HepG2 (cell line): ENCODE data around the gene VTI1B. TPM values are rescaled to one million over a fixed set of nuclear protein-coding genes. Genes with fewer than 3 reads are reported as not detected.

Source experiments
- ATAC-seq: fragments of 200-7000 bp; cut with Tn5 transposase; 3 replicates; pipeline ENCODE4 v1.9.1; 2020; ENCODE audit warnings: mild to moderate bottlenecking, moderate library complexity
- BruUV-seq: library from RNA; stranded (reverse); fragments of 400-500 nt; replicated peaks from 2 replicates; lab custom pipeline; 2021; lab: Mats Ljungman, UMichigan
- CTCF ChIA-PET: fragments of 300-600 bp; formaldehyde crosslinking; extraction: SDS; loops from one replicate; lab custom pipeline; 2021; ENCODE audit warnings: low total read pairs, inconsistent platforms, low intra/inter-chr PET ratio; lab: Yijun Ruan, JAX
- POLR2A ChIA-PET: fragments of 350-600 bp; sonication (Branson Sonifier 250); formaldehyde crosslinking; loops from one replicate; lab custom pipeline; 2020; ENCODE audit warnings: antibody characterized with exemption, inconsistent platforms; lab: Yijun Ruan, JAX
- DNase-seq: peaks from one replicate; pipeline ENCODE4 v3.0.0-alpha.2; 2015; ENCODE audit warnings: low spot score
- FAIRE-seq: peaks from 3 replicates; lab custom pipeline; 2011; peaks lifted over from hg19 to GRCh38; lab: Jason Lieb, UNC
- H2AFZ ChIP-seq: one replicate; pipeline ENCODE4 v1.6.1; 2011; ENCODE audit warnings: low read length, inconsistent platforms
- H3K27ac ChIP-seq: fragments of 300-600 bp; 3 replicates; pipeline ENCODE4 v1.8.0; 2011; ENCODE audit warnings: mixed run types, mild to moderate bottlenecking, mixed read lengths, low read length, inconsistent platforms; ENCODE audit not compliant: insufficient read depth; ENCODE audit errors: extremely low read length
- H3K27me3 ChIP-seq, 2 experiments: fragments of 200-600 bp in 1 of 2; 2 replicates in 1 of 2; 3 replicates in 1 of 2; pipeline versions ENCODE4 v1.6.0 to v1.8.0; 2011; ENCODE audit warnings: low read length in 2 of 2, mild to moderate bottlenecking in 2 of 2, moderate library complexity in 2 of 2, inconsistent platforms in 1 of 2; ENCODE audit not compliant: insufficient read depth in 2 of 2, control insufficient read depth in 1 of 2
- H3K36me3 ChIP-seq, 2 experiments: fragments of 200-600 bp in 1 of 2; replicated peaks in 1 of 2; 2 replicates in 1 of 2; 3 replicates in 1 of 2; pipeline versions ENCODE4 v1.5.1 to v1.8.0; 2011; ENCODE audit warnings: low read length in 2 of 2, inconsistent platforms in 1 of 2; ENCODE audit not compliant: insufficient read depth in 2 of 2, control insufficient read depth in 1 of 2
- H3K4me1 ChIP-seq: 2 replicates; pipeline ENCODE4 v1.5.1; 2012; ENCODE audit warnings: low read length, inconsistent platforms; ENCODE audit not compliant: insufficient read depth
- H3K4me2 ChIP-seq: 2 replicates; pipeline ENCODE4 v1.6.0; 2011; ENCODE audit warnings: low read depth, low read length, inconsistent platforms
- H3K4me3 ChIP-seq, 3 experiments: fragments of 200-600 bp in 1 of 3; sonication (generic), shearing (Covaris generic) in 1 of 3; replicated peaks in 1 of 3; 2 replicates each; pipeline ENCODE4 v1.5.1; 2011 to 2016; ENCODE audit warnings: low read length in 3 of 3, inconsistent platforms in 2 of 3, low read depth in 2 of 3, mild to moderate bottlenecking in 2 of 3, control low read depth in 1 of 3, mixed read lengths in 1 of 3; ENCODE audit not compliant: insufficient read depth in 1 of 3
- H3K79me2 ChIP-seq: one replicate; pipeline ENCODE4 v1.6.1; 2011; ENCODE audit warnings: low read length, inconsistent platforms; ENCODE audit not compliant: insufficient read depth
- H3K9ac ChIP-seq: 2 replicates; pipeline ENCODE4 v1.6.0; 2011; ENCODE audit warnings: mild to moderate bottlenecking, low read depth, low read length, inconsistent platforms; ENCODE audit not compliant: insufficient read depth
- H3K9me3 ChIP-seq: 2 replicates; pipeline ENCODE4 v1.5.1; 2012; ENCODE audit warnings: mild to moderate bottlenecking, low read length
- H4K20me1 ChIP-seq: 2 replicates; pipeline ENCODE4 v1.6.0; 2011; ENCODE audit warnings: inconsistent platforms, mild to moderate bottlenecking, low read length, moderate library complexity; ENCODE audit not compliant: insufficient read depth
- BRD4 ChIP-seq: sonication (generic); formaldehyde crosslinking; IDR thresholded peaks from 2 replicates; pipeline ENCODE4 v1.4.0; 2020; ENCODE audit warnings: missing genetic modification reagents
- DNMT3B ChIP-seq: conservative IDR thresholded peaks from 2 replicates; pipeline ENCODE4 v1.6.1; 2016; ENCODE audit warnings: missing biosample characterization, control low read depth
- KLF6 ChIP-seq: IDR thresholded peaks from 2 replicates; pipeline ENCODE4 v1.8.0; 2016; ENCODE audit warnings: missing biosample characterization, missing genetic modification reagents
- PAX8 ChIP-seq: sonication (generic); formaldehyde crosslinking; IDR thresholded peaks from 2 replicates; pipeline ENCODE4 v1.8.0; 2022; ENCODE audit warnings: mild to moderate bottlenecking, missing genetic modification reagents, borderline replicate concordance
- RORA ChIP-seq: sonication (generic); formaldehyde crosslinking; IDR thresholded peaks from 2 replicates; pipeline ENCODE4 v1.5.0; 2020; ENCODE audit warnings: mild to moderate bottlenecking, missing genetic modification reagents, moderate library complexity
- TBL1XR1 ChIP-seq: fragments of 150-350 bp; IDR thresholded peaks from 2 replicates; pipeline ENCODE4 v1.6.1; 2014; ENCODE audit warnings: borderline replicate concordance, low read length; ENCODE audit not compliant: partially characterized antibody
- ZNF510 ChIP-seq: sonication (generic); formaldehyde crosslinking; IDR thresholded peaks from 2 replicates; pipeline ENCODE4 v1.4.0; 2020; ENCODE audit warnings: low read depth, mild to moderate bottlenecking, missing genetic modification reagents
- ZNF558 ChIP-seq: sonication (generic); formaldehyde crosslinking; IDR thresholded peaks from 2 replicates; pipeline ENCODE4 v1.9.0; 2022; ENCODE audit warnings: mild to moderate bottlenecking, missing genetic modification reagents, borderline replicate concordance
- ZNF780A ChIP-seq: sonication (generic); formaldehyde crosslinking; IDR thresholded peaks from 2 replicates; pipeline ENCODE4 v1.8.0; 2022; ENCODE audit warnings: mild to moderate bottlenecking, missing genetic modification reagents, moderate library complexity
- WGBS: methylation state at CpG from one replicate; pipeline ENCODE4 v1.1.6; 2017; ENCODE audit warnings: low lambda C conversion rate; 5-methylcytosine and 5-hydroxymethylcytosine counted together
- in situ Hi-C: cut with HindIII; loops from 2 replicates; pipeline ENCODE4 v1.10.0; 2017; ENCODE audit warnings: low pct_unique_long_range_greater_than_20kb; ENCODE audit not compliant: extremely low pct_ligation_motif_present
- intact Hi-C: fragments of 100-400 bp; cut with micrococcal nuclease; formaldehyde crosslinking; loops from one replicate; pipeline ENCODE4 v1.10.0; 2022; ENCODE audit not compliant: unreplicated experiment
- polyA plus RNA-seq, 8 experiments: library from polyadenylated mRNA; depleted of rRNA in 3 of 8; stranded (reverse) in 7 of 8; unstranded in 1 of 8; fragments of >200 nt; fragmentation: Illumina TruSeq in 4 of 8; extraction: Trizol in 4 of 8; gene quantifications; 2 replicates each; pipeline versions ENCODE4 v1.2.1 to v1.2.3, GENCODE V29; 2011 to 2016; ENCODE audit warnings: low read depth in 4 of 8, missing spikeins in 1 of 8, mixed read lengths in 1 of 8; ENCODE audit not compliant: insufficient read depth in 1 of 8
- total RNA-seq, 5 experiments: library from RNA; depleted of rRNA; stranded (reverse); fragments of >200 nt; fragmentation: Illumina TruSeq; extraction: Trizol; gene quantifications; 2 replicates each; pipeline ENCODE4 v1.2.3, GENCODE V29; 2016; ENCODE audit warnings: low read depth in 1 of 5
- TF ChIP-seq, protein P1 (sequence below): sonication (generic); formaldehyde crosslinking; IDR thresholded peaks from 2 replicates; pipeline ENCODE4 v1.5.1; 2020; ENCODE audit warnings: missing genetic modification reagents, mild to moderate bottlenecking, borderline replicate concordance
- TF ChIP-seq, protein P2 (sequence below): sonication (generic); formaldehyde crosslinking; IDR thresholded peaks from 2 replicates; pipeline ENCODE4 v1.8.0; 2022; ENCODE audit warnings: missing genetic modification reagents, low read depth, mild to moderate bottlenecking, borderline replicate concordance

Gene VTI1B
- total and polyA plus RNA-seq, 2 of the 13 experiments (the other 11 are each of a cell fraction or from before 2014, with no cell fraction given): 39.0 to 103 TPM

GRCh38 chr14:67683842-67684241 is 9.4 kb upstream of the VTI1B start (continued):
- TF ChIP-seq, protein P1, sequence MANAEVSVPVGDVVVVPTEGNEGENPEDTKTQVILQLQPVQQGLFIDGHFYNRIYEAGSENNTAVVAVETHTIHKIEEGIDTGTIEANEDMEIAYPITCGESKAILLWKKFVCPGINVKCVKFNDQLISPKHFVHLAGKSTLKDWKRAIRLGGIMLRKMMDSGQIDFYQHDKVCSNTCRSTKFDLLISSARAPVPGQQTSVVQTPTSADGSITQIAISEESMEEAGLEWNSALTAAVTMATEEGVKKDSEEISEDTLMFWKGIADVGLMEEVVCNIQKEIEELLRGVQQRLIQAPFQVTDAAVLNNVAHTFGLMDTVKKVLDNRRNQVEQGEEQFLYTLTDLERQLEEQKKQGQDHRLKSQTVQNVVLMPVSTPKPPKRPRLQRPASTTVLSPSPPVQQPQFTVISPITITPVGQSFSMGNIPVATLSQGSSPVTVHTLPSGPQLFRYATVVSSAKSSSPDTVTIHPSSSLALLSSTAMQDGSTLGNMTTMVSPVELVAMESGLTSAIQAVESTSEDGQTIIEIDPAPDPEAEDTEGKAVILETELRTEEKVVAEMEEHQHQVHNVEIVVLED (CRISPR knock-in tag): no peak
- TF ChIP-seq DNMT3B (CRISPR knock-in tag): no peak
- TF ChIP-seq TBL1XR1: no peak
- no peak for TF ChIP-seq ZNF510 (CRISPR knock-in tag)
- TF ChIP-seq, protein P2, sequence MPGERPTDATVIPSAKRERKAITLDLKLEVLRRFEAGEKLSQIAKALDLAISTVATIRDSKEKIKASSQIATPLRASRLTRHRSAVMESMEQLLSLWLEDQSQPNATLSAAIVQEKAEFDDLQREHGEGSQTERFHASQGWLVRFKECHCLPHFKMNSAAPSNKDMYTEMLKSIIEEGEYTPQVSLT (CRISPR knock-in tag): no peak
- no peak for TF ChIP-seq BRD4 (CRISPR knock-in tag)
- TF ChIP-seq ZNF780A: no peak

DNA sequence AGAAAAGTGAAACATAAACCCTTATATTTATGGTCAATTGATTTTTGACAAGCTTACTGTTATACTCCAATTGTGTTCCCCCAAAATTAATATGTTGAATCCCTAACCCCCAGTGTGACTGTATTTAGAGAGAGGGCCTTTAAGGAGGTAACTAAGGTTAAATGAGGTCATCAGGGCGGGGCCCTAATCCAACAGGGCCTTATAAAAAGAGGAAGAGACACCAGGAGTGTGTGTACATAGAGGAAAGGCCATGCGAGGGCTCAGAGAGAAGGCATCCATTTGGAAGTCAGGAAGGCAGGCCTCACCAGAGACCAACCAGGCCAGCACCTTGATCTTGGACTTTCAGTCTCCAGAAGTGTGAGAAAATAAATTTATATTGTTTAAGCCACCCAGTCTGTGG is 6.5 kb upstream of the VTI1B start:
- H3K9ac ChIP-seq: no peak overlapping the region
- no peak overlapping the region for H2AFZ ChIP-seq
- BruUV-seq: no TSS peak
- no peak for FAIRE-seq
- H3K79me2 ChIP-seq: peaks cover 10% of the 10 kb centered on the region
- H3K27ac ChIP-seq: no peak overlapping the region
- no peak for ATAC-seq
- no peaks in the 10 kb centered on the region for H3K9me3 ChIP-seq
- POLR2A ChIA-PET: no interaction called here
- no peak overlapping the region for H3K4me2 ChIP-seq
- H4K20me1 ChIP-seq: no peaks in the 10 kb centered on the region
- no peak for DNase-seq
- peaks cover 18 to 84% of the 10 kb centered on the region in 2 experiments for H3K36me3 ChIP-seq
- in situ Hi-C loops: no loop called here
- intact Hi-C loops: no loop called here
- TF ChIP-seq KLF6 (CRISPR knock-in tag): no peak
- TF ChIP-seq RORA (CRISPR knock-in tag): no peak
- TF ChIP-seq ZNF558 (CRISPR knock-in tag): no peak
- TF ChIP-seq PAX8 (CRISPR knock-in tag): no peak
- H3K4me3 ChIP-seq: no peak overlapping the region
- CTCF ChIA-PET: no interaction called here
- 95% methylated on average over 2 of the region's 2 CpGs for WGBS
- H3K27me3 ChIP-seq: no peaks in the 10 kb centered on the region
- H3K4me1 ChIP-seq: no peaks in the 10 kb centered on the region
